HG02763 (cell line): Measurements from ENCODE around the gene NTF4.
"Not testable (repeated sequence)": the region's sequence is repeated elsewhere in the genome, so short reads cannot be mapped to it uniquely, and the experiment has no call there.

Experiments
- ATAC-seq: cut with Tn5 transposase; IDR thresholded peaks from one replicate; pipeline ENCODE4 v1.9.1; 2021; ENCODE audit warnings: mild to moderate bottlenecking, moderate library complexity; ENCODE audit not compliant: unreplicated experiment

NTF4 gene

DNA sequence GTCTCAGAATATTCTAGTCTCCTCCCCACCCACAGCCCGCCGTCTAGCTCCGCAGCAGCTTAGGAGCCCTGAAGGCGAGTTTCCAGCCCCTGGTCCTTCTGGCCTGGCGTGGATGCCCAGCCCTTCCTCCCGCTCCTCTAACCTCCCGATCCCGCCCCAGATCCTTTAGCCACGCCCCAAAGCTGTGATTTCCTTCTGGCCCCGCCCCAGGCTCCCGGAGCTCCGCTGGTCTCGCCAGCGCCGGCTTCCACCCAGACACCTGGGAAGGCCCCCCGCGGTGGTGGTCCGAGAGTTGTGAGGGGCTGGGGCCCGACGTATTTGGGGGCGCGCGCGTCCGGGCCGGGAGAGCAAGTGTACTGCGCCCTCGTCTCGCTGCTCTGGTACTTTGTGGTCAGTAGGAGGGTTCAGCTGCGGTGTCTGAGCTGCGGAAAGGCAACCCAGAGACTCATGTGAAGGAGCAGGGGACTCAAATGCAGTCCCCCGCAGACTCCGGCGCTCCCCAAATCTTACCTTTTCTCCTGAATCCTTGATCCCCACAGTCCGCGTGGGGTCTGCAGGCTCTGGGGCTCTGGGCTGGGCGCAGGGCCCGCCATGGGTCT lies 6.9 kb downstream of the NTF4 start, which contains the start of gene CGB7:
Gene CGB7, minus strand, starts transcription at position 114 of the 599 bp plus-strand sequence. CDS start 2,374 bp downstream, outside the sequence.
- ATAC-seq: no peak

DNA sequence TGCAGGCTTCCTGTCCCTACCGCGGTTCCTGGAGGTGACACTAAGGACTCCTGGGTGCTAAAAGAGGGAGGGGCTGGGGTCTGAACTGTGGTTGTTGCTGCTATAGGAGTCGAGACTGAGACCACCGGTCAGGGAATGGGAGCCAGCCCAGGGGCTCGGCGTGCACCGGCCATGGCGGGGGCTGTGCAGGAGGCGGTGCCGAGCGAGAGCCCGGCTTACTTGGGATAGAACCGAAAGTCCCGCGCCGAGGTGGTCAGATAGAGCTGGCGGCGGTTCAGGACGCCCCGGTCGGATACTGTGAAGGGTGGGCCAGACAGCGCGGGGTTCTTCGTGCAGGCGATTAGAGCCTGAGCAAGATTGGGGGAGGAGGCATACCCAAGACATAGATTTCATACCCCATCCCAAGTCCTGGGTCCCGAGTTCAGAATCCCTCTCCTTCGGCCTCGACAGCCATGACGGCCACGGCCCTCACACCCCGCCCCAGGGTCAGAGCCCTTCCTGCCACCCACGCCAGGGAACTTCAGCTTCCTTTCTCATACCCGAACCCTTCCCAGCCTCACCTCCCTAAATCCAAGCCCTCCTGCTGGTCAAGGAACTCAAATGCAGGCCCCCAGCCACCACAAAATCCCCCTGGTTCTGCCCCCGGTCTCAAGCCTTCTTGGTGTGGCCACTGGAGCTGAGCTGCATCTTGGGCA lies 7.6 kb downstream of the NTF4 start:
- not testable (repeated sequence) for ATAC-seq

DNA sequence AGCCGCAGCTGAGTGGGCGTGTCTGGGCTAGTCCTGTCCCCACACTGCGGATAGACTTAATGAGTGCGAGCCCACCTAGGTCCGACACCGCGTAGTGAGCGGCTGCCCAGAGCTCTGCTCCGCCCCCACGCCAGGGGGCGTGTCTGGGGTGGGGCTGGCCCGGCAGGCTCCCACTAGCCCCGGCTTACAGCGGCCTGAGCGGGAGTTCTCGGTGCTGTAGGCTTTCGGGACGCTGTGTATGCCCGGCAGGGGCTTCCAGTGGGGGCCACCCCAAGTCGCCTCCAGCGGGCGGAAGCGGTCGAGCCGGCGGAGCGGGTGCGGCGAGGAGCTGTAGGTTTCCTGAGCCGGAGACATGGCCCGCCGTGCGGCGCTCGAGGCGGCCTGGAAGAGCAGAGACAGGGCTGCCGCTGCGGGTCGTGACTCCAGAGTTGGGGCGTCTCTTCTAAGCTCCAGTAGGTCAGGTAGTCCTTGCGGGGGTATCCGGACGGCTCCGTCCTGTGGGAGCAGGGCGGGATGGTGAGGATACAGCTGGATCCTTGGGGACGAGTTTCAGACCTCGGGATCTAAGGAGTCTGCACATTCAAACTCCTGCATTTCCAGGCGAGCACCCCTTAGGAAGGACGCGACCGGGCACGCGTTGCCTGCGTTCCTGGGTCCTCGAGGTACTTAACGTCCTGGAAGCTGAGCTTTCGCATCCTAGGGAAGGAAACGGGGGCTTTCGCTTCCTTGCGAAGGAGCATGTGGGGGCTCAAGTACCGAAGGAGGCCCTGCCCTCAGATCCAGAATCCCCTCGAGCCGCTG lies 8.3 kb downstream of the NTF4 start:
- no peak for ATAC-seq

DNA sequence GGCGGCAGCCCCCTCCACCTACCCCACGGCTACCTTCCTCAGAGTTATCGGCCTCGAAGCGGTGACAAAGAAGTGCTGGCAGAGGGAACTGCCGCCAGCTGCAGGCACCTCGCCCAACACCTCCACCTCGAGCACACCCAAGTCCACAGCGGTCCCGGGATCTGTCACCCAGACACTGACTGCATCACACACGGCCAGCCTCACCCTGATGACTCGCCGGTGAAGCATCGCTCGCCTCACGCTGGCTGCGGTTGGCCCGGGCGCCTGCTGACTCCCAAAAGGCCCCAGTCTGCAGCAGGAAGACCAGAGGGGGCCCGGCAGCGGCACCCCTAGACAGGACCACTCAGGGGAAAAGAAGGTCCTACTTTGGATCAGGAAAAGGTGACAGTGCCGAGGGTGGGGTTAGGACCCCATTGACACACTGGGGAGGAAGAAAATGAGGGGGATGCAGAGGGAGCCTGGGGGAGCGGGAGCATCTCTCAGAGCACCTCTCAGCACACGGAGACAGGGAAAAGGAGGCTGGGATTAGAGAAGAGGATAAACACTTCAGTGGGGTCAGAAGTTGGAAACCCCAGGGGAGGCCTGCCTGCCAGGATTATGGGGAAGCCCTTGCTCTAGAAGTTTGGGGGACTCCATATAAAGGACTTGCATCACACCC lies 14.1 kb downstream of the NTF4 start:
- ATAC-seq: not testable (repeated sequence)

DNA sequence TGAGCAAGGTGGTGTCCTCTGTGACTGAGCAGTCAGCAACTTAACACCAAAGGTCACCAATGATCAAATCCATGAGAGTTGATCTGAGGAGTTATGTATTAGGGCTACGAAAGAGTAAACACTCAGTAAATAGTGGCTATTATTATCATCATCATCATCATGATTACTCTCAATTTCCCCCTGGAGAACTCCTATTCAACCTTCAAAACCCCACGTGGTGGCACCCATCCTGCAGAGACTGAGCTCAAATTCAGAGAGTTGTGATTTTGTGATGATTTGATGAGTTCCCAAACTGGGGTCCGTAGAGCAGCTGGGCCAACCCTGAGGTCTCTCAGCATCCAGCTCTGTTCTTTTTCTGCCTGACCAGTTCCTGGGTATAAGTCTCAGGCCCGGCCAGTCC lies 14.8 kb downstream of the NTF4 start:
- not testable (repeated sequence) for ATAC-seq

DNA sequence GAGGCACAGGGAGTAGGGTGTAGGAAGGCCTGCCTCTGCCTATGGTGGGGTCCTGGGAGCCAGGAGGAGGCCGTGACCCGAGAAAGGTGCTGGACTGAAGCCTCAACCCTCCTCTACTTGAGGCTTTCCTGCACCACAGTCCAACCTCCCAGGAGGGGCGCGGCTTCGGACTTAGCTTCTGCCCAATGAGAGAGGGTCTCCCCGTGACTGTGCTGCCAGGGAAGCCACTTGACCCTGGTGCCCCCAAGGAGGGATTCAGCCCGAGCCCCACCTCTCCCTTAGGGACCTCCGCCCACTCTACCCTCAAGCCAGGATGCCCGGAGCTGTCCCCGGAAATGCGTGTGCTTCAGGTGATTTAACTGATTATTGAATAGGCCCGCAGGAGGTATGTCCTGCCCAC lies 15.6 kb downstream of the NTF4 start, which contains the start of gene CGB8:
Gene CGB8, minus strand, starts transcription at position 101 of the 400 bp plus-strand sequence. CDS start 372 bp downstream, outside the sequence.
- ATAC-seq: not testable (repeated sequence)

DNA sequence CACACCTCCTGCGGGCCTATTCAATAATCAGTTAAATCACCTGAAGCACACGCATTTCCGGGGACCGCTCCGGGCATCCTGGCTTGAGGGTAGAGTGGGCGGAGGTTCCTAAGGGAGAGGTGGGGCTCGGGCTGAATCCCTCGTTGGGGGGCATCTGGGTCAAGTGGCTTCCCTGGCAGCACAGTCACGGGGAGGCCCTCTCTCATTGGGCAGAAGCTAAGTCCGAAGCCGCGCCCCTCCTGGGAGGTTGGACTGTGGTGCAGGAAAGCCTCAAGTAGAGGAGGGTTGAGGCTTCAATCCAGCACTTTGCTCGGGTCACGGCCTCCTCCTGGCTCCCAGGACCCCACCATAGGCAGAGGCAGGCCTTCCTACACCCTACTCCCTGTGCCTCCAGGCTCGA lies 21.1 kb downstream of the NTF4 start, which contains the start of gene CGB5:
Gene CGB5, plus strand, starts transcription at position 301 of the 400 bp plus-strand sequence. CDS start 362 bp downstream, outside the sequence.
- not testable (repeated sequence) for ATAC-seq

DNA sequence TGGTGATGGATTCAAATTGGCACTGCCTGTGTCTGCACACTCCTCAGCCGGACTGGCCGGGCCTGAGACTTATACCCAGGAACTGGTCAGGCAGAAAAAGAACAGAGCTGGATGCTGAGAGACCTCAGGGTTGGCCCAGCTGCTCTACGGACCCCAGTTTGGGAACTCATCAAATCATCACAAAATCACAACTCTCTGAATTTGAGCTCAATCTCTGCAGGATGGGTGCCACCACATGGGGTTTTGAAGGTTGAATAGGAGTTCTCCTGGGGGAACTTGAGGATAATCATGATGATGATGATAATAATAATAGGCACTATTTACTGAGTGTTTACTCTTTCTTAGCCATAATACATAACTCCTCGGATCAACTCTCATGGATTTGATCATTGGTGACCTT lies 22.0 kb downstream of the NTF4 start:
- ATAC-seq: not testable (repeated sequence)

DNA sequence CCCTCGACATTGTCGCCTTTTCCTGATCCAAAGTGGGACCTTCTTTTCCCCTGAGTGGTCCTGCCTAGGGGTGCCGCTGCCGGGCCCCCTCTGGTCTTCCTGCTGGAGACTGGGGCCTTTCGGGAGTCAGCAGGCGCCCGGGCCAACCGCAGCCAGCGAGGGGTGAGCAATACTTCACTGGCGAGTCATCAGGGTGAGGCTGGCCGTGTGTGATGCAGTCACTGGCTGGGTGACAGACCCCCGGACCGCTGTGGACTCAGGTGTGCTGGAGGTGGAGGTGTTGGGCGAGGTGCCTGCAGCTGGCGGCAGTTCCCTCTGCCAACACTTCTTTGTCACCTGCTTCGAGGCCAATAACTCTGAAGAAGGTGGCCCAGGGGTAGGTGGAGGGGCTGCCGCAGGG lies 22.4 kb downstream of the NTF4 start:
- ATAC-seq: no peak

DNA sequence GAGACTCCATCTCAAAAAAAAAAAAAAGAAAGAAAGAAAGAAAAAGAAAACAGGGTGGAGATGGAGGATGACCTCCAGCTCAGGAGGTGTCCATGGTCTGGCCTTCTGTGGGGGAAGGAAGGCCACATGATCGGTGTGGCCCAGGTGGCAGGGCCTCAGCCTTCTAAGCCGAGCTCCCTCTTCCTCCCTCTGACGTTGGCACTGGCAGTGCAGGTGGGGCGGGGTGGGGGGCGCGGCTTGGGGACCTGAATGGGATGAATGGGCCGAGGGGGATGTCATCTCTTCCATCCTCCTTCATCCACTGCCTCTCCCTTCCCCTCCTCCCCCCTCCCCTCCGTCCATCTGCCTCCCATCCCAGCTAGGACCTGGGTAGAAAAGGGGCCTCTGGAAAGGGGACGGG lies 24.9 kb downstream of the NTF4 start:
- ATAC-seq: not testable (repeated sequence)

DNA sequence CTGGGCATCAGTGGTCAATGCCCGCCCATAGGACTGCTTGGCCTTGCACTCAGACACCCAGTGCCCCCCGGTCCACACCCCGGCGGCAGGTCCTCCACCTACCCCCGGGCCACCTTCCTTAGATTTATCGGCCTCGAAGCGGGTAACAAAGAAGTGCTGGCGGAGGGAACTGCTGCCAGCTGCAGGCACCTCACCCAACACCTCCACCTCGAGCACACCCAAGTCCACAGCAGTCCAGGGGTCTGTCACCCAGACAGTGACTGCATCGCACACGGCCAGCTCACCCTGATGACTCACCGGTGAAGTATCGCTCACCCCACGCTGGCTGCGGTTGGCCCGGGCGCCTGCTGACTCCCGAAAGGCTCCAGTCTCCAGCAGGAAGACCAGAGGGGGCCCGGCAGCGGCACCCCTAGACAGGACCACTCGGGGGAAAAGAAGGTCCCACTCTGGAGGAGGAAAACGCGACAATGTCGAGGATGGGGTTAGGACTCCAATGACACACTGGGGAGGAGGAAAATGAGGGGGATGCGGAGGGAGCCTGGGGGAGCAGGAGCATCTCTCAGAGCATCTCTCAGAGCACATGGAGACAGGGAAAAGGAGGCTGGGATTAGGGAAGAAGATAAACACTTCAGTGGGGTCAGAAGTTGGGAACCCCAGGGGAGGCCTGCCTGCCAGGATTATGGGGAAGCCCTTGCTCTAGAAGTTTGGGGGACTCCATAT lies 25.9 kb downstream of the NTF4 start:
- ATAC-seq: not testable (repeated sequence)

DNA sequence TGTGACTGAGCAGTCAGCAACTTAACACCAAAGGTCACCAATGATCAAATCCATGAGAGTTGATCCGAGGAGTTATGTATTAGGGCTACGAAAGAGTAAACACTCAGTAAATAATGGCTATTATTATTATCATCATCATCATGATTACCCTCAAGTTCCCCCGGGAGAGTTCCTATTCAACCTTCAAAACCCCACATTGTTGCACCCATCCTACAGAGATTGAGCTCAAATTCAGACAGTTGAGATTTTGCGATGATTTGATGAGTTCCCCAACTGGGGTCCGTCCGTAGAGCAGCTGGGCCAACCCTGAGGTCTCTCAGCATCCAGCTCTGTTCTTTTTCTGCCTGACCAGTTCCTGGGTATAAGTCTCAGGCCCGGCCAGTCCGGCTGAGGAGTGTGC lies 26.5 kb downstream of the NTF4 start:
- not testable (repeated sequence) for ATAC-seq

DNA sequence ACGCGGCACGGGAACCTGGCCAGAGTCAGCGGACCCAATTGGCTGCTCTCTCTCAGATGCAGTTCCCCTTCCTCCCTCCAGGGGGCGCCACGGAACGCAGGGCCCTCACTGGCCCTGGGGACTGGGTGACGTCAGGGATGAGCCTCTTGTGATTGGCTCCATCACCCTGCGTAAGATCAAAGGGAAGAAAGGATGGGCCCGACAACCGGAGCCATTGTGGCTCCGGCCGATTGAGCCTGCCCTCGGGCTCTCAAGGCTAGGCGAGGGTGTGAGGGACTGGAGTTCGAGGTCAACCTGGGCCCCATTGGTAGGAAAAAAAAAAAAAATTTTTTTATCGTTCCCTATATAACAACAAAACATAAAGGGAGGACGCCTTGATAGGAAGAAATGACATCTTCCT lies 27.8 kb downstream of the NTF4 start, which contains the start of gene CGB1:
Gene CGB1, minus strand, starts transcription at position 81 of the 400 bp plus-strand sequence. CDS start 184 bp downstream, outside the sequence.
- not testable (repeated sequence) for ATAC-seq

DNA sequence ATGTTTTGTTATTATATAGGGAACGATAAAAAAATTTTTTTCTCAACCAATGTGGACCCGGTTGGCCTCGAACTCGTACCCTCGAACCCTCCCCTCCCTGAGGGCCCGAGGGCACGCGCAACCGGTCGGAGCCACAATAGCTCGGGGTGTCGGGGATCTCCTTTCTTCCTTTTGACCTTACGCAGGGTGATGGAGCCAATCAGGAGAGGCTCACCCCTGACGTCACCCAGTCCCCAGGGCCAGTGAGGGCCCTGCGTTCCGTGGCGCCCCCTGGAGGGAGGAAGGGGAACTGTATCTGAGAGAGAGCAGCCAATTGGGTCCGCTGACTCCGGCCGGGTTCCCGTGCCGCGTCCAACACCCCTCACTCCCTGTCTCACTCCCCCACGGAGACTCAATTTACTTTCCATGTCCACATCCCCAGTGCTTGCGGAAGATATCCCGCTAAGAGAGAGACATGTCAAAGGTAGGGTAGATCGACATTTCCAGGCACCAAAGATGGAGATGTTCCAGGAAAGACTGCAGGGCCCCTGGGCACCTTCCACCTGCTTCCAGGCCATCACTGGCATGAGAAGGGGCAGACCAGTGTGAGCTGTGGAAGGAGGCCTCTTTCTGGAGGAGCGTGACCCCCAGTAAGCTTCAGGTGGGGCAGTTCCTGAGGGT lies 32.8 kb downstream of the NTF4 start, which contains the start of gene CGB2:
Gene CGB2, plus strand, starts transcription at position 249 of the 660 bp plus-strand sequence. Its CDS starts 206 bp downstream, at position 455.
- not testable (repeated sequence) for ATAC-seq

DNA sequence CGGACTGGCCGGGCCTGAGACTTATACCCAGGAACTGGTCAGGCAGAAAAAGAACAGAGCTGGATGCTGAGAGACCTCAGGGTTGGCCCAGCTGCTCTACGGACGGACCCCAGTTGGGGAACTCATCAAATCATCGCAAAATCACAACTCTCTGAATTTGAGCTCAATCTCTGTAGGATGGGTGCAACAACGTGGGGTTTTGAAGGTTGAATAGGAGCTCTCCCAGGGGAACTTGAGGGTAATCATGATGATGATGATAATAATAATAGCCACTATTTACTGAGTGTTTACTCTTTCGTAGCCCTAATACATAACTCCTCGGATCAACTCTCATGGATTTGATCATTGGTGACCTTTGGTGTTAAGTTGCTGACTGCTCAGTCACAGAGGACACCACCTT lies 34.3 kb downstream of the NTF4 start:
- not testable (repeated sequence) for ATAC-seq

DNA sequence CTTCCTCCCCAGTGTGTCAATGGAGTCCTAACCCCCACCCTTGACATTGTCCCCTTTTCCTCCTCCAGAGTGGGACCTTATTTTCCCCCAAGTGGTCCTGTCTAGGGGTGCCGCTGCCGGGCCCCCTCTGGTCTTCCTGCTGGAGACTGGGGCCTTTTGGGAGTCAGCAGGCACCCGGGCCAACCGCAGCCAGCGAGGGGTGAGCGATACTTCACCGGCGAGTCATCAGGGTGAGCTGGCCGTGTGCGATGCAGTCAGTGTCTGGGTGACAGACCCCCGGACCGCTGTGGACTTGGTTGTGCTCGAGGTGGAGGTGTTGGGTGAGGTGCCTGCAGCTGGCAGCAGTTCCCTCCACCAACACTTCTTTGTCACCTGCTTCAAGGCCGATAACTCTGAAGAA lies 34.9 kb downstream of the NTF4 start:
- not testable (repeated sequence) for ATAC-seq

DNA sequence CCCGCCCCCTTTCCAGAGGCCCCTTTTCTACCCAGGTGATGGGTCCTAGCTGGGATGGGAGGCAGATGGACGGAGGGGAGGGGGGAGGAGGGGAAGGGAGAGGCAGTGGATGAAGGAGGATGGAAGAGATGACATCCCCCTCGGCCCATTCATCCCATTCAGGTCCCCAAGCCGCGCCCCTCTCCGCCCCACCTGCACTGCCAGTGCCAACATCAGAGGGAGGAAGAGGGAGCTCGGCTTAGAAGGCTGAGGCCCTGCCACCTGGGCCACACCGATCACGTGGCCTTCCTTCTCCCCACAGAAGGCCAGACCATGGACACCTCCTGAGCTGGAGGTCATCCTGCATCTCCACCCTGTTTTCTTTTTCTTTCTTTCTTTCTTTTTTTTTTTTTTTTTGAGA lies 35.9 kb downstream of the NTF4 start:
- ATAC-seq: not testable (repeated sequence)

DNA sequence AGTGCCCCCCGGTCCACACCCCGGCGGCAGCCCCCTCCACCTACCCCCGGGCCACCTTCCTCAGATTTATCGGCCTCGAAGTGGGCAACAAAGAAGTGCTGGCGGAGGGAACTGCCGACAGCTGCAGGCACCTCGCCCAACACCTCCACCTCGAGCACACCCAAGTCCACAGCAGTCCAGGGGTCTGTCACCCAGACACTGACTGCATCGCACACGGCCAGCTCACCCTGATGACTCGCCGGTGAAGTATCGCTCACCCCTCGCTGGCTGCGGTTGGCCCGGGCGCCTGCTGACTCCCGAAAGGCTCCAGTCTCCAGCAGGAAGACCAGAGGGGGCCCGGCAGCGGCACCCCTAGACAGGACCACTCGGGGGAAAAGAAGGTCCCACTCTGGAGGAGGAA lies 39.0 kb downstream of the NTF4 start:
- ATAC-seq: not testable (repeated sequence)

DNA sequence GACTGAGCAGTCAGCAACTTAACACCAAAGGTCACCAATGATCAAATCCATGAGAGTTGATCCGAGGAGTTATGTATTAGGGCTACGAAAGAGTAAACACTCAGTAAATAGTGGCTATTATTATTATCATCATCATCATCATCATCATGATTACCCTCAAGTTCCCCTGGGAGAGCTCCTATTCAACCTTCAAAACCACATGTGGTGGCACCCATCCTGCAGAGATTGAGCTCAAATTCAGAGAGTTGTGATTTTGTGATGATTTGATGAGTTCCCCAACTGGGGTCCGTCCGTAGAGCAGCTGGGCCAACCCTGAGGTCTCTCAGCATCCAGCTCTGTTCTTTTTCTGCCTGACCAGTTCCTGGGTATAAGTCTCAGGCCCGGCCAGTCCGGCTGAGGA lies 39.5 kb downstream of the NTF4 start:
- not testable (repeated sequence) for ATAC-seq
